Measurements from ENCODE around the gene LUC7L2.
A peak's percentile ranks its signal among the peaks of the same experiment; 100 is the strongest.
"Not testable (repeated sequence)": the region's sequence is repeated elsewhere in the genome, so short reads cannot be mapped to it uniquely, and the experiment has no call there.

The LUC7L2 gene

GRCh38 chr7:139452958-139453672 is 93.4 kb downstream of the LUC7L2 start:
- DNase-seq: no peak

- no peak for DNase-seq
These were observed 94.1 kb downstream of the LUC7L2 start for GRCh38 chr7:139453673-139454321.

GRCh38 chr7:139455789-139456188 is 96.1 kb downstream of the LUC7L2 start:
- DNase-seq: peak in 1 of 3 donors; percentile 1

- DNase-seq: no peak
These were observed 96.8 kb downstream of the LUC7L2 start for GRCh38 chr7:139456511-139456910.

- DNase-seq: peak in 2 of 3 donors; percentile 3 to 22
These were observed 97.7 kb downstream of the LUC7L2 start for GRCh38 chr7:139457153-139457946.

GRCh38 chr7:139463421-139463820 is 103.7 kb downstream of the LUC7L2 start:
- DNase-seq: not testable (repeated sequence)

- not testable (repeated sequence) for DNase-seq
These were observed 104.8 kb downstream of the LUC7L2 start for GRCh38 chr7:139464511-139464910.

GRCh38 chr7:139465072-139465471 is 105.4 kb downstream of the LUC7L2 start:
- DNase-seq: not testable (repeated sequence)

- DNase-seq: not testable (repeated sequence)
These were observed 108.0 kb downstream of the LUC7L2 start for GRCh38 chr7:139467729-139468128.

GRCh38 chr7:139468281-139468680 is 108.6 kb downstream of the LUC7L2 start:
- not testable (repeated sequence) for DNase-seq

- DNase-seq: no peak
These were observed 112.2 kb downstream of the LUC7L2 start for GRCh38 chr7:139471740-139472353.

Data from suppressor macrophage treated with lipopolysaccharide for 1 hour (primary cell).